ACHN (cell line): Measurements from ENCODE around the gene MASP1.

Source experiments
- DNase-seq: peaks from one replicate; pipeline ENCODE4 v3.0.0-alpha.2; 2015
- in situ Hi-C: cut with HindIII; loops from 2 replicates; pipeline ENCODE4 v1.10.0; 2017; ENCODE audit warnings: low sequenced_read_pairs, low pct_ligation_motif_present, low pct_unique_long_range_greater_than_20kb

The MASP1 gene, protein sequence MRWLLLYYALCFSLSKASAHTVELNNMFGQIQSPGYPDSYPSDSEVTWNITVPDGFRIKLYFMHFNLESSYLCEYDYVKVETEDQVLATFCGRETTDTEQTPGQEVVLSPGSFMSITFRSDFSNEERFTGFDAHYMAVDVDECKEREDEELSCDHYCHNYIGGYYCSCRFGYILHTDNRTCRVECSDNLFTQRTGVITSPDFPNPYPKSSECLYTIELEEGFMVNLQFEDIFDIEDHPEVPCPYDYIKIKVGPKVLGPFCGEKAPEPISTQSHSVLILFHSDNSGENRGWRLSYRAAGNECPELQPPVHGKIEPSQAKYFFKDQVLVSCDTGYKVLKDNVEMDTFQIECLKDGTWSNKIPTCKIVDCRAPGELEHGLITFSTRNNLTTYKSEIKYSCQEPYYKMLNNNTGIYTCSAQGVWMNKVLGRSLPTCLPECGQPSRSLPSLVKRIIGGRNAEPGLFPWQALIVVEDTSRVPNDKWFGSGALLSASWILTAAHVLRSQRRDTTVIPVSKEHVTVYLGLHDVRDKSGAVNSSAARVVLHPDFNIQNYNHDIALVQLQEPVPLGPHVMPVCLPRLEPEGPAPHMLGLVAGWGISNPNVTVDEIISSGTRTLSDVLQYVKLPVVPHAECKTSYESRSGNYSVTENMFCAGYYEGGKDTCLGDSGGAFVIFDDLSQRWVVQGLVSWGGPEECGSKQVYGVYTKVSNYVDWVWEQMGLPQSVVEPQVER

DNA sequence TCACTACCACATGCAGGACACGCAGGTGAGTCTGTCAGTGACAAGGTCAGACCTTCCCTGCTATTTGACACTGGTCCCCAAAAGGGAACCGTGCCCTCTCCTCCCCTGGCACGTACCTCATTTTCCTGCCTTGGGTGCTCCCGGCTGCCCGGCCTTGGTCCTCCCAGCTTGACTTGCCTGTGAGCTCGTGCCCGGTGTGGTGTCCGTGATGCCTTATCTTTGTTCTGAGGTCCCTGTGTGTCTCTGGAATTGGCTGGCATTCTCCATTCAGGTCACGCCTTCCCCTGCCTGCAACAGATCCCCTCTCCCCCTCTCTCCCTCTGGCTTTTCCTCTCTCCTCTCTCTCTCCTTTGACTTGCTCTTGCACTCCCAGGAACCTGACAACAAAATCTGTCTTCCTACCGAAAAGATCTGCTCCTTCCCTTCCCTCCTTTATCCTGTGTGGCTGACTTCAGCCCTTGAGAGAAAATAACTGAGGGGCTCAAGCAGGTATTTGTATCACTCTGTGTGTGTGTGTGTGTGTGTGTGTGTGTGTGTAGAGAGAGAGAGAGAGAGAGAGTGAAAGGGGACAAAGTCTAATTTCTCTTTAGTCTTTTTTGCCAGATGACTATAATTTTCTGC is at the start of gene MASP1:
TSS of gene MASP1 (minus strand) at position 226 of the 621 bp plus-strand sequence. CDS start at position 121, 105 bp downstream.
- no peak for DNase-seq
- in situ Hi-C loops, result no loop called here

DNA sequence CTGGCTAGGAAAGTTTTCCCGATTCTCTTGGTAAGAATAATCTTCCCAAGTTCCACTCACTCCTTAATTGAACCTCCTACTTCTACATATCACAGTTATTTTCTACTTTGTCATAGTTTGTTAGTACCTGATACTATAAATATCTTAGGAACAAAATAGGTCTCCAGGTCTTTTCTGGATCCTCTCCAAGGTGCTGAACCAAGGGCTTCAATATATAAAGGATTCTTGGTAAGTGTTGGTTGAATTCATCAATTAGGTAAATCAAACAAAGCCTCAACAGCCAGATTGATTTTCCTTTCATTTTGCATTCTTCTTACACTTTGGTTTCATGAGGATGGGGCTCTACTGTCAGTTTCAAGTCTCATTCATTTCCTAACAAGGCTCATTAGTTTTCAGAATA is 49.0 kb upstream of the MASP1 start:
- in situ Hi-C loops, result no loop called here
- no peak for DNase-seq

DNA sequence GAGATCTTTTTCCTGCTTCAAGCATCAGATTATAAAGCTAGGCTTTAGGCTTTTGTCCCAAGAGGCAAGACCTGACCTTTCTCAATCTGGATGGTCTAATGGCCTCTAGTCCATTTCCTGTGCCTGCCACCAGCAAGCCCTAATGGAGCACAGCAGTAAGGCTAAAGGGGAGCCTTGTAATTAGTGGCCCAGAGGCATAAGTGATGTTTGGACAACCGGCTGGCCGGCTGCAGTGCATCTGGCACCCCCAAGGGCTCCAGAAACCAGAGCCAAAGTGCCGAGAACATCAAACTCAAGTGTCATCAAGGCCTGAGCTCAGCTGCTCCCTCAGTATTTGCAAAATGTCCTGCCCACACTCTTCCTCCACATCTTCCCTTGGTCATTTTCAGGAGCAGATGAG is 44.8 kb upstream of the MASP1 start:
- in situ Hi-C loops, result no loop called here
- DNase-seq, result no peak

DNA sequence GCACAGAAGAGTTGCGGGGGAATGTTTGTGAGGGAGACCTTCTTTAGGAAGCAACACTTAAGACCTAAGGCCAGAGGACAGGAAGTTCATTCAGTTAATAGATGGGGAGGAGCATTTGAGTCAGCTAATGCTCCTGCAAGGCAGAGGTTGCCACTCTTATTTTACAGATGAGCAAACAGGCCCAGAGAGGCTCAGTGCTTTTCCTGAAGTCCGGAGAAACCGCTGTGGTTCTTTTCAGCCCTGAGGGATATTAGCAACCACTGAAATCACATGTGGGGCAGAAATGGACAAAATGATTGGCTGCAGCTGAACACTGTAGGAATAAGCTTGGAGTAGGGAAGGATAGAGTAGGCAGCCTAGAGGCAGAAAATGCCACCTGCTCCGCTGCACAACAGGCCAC is 43.4 kb upstream of the MASP1 start:
- in situ Hi-C loops, result no loop called here
- DNase-seq, result no peak

DNA sequence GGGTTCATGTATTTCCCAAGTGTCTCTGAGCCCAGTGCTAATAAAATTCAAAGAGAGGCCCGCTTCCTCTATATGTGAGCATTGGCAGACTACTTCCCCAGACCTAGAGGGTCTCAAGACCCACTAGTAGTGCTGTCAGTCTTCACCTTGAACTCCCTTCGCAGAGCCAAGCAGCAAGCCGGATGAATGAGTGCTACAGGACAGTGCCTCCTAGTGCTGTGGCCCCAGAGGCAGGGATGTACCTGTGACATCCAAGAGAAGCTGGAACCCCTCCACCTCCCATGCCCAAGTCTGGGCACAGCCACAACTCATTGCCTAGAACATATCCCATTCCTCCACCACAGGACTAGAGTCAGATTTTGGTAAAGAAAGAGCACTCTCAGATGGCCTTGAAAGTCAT is 37.2 kb upstream of the MASP1 start:
- no peak for DNase-seq
- in situ Hi-C loops, result no loop called here

DNA sequence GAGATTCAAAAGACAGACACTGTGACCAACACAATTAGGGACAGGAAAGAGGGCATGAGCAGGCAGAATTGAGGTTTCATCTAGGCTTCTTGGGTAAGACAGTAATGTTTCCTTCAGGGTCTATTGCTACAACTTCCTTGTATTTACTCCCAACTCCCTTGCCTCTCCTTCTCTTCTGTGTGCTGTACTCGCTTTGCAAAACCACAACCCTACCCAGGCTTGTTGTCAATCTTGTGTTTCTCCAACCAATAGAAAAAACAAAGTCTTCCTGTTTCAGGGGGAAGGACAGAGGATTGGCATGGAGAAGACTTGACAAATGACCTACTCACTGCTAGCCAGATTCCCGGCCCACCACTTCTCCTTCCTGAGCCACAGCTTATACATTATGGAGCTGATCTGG is 36.3 kb upstream of the MASP1 start:
- no peak for DNase-seq
- in situ Hi-C loops, result no loop called here

DNA sequence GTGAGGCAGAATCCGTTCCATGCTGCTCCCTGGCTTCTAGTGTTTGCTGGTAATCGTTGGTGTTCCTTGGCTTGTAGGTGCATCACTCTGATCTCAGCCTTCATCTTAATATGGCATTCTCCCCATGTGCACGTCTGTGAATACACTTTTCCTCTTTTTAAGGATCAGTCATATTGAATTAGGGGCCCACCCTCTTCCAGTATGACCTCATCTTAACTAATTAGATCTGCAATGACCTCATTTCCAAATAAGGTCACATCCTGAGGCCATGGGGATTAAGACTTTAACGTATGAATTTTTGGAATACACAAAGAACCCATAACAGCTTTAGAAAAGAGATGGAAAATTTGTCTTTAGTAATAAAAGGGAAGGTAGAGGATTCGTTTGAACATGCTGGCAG is 34.1 kb upstream of the MASP1 start:
- in situ Hi-C loops, result no loop called here
- no peak for DNase-seq

DNA sequence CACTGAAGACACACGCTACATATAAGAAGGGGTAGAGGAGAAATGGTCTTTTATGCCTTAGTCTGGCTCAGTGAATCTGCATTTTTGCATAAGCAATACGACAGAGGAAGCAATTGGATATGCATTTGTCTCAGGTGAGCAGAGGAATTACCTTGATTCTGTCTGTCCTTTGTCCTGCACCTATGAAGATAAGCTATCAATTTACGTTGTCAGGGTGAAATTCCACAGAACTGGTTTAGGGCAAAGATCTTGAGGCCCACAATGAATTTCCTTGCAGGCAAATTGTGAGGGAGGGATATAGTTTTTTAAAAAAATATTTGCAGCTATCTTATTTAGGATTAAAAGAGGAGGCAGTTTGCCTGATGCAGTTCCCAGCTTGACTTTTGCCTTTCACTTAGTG is 31.6 kb upstream of the MASP1 start:
- in situ Hi-C loops, result loop anchor here (25.0 kb wide), 1 partner anchor 364 kb away; no protein-coding TSS in a partner anchor

DNA sequence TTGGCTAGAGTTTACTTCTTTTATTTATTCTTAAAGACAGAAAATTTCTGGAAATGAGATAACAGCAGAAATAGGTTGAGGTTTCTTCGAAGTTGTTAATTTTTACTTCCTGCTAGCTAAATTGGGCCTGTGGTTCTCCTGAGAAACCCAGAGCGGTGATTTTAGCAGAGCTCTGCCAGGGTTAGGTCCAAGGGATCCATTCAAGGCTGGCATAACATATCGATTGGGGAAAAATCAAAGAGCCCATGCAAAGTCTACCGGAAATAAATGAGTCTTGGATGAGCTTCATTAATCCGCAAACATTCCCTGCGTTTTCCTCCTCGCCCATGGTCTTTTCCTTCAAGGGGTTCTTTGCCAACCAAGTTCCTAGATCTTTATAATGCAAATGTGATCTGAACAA is 30.8 kb upstream of the MASP1 start:
- in situ Hi-C loops, result loop anchor here (25.0 kb wide), 1 partner anchor 365 kb away; no protein-coding TSS in a partner anchor
- DNase-seq, result no peak

More for the DNA sequence above, 31.6 kb upstream of the MASP1 start:
- no peak for DNase-seq

DNA sequence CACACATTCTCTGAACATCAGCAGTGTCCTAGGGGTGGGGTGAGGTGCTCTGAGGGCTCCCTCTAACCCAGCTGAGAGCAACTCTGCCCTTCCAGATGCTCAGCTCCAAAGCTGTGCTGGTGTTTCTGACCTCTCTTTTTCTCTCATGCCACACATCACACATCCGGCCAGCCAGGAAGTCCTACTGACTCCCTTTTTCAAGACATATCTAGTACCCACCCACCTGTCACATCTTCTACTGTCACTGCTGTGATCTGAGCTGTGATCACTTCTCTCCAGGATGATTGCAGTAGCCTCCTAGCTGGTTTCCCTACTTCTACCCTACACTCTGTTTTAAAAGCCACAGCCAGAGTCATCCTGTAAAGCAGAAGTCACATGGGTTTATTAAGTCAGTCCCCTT is 30.2 kb upstream of the MASP1 start:
- in situ Hi-C loops, result loop anchor here (25.0 kb wide), 1 partner anchor 366 kb away; no protein-coding TSS in a partner anchor

DNA sequence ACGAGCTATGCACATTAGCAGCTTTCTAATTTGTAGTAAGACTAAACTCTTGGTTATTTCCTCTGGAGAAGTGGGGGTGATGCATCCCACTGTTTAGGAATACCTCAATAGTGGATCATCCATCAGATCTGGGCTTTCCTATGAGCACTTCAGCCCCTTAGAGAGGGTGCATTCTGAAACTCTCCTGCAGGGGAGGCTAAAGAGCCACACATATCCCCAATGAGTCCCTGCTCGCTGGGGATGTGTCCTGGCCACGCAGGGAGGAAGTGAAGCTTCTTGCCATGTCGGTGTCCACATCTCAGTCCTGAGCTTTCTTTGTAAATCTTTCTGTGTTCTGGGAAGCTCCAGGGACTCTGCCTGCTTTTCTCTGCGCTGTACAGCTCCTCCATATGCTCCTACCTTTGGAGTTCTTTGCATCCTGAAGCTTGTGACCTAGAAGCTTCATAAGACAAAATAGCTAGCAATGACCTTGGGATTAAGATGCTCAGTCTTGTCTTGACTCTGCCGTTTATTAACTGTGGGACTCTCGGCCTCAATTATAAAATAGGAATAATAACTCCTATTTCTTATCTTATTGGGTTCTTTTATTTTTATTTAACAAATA is 28.3 kb upstream of the MASP1 start:
- in situ Hi-C loops, result loop anchor here (25.0 kb wide), 1 partner anchor 368 kb away; no protein-coding TSS in a partner anchor
- peak; percentile 41 for DNase-seq

More for the DNA sequence above, 30.2 kb upstream of the MASP1 start:
- DNase-seq, result no peak

DNA sequence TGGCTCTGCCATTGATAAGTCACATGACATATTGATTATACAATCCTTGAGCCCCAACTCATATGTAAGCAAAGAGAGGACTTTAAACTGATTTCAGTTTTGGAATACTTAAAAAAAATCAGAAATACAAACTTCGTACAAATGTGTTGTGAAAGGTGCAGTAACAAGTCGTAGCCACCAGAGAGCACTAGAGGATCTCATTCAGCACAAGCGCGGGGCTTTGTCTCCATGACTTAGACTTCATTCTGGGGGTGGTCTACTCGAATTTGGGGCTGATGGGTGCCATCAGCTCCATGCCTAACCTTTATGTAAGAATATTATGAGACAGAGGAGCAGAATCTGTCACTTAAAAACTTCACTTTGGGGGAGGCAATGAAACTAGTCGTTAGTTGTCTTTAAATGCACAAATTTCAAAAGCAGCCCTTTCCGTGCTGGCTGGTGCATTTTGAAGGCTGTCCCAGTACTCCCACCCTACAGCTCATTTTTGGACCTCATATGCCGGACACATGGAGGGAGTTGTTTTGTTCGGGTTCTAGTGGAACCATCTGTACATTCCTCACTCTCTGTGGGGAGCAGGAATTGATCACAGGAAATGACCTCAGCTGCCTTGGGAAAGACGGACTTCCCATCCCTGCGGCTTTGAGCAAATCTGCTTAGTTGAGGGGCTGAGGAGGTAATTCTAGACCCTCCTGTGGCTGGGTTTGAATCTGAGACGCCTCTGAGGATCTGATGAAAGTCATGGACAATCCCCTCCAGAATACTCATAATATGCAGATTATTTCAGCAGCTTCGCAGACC is 27.5 kb upstream of the MASP1 start:
- peak; percentile 47 for DNase-seq
- in situ Hi-C loops, result loop anchor here (25.0 kb wide), 1 partner anchor 368 kb away; no protein-coding TSS in a partner anchor

DNA sequence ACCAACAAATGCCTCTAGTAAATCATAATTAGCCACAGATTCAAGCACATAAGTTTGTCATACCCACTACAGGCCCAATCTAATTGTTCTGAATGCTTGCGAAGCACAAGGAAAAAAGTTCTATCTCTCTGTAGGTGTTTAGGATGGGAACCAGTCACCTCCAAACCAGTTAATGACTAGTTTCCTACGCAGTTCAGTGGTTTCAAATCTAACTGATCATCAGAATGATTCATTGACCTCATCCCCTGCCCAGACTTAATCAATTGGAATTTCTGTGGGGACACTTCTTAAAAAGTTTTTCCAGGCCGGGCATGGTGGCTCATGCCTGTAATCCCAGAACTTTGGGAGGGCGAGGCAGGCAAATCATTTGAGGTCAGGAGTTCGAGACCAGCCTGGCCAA is 24.3 kb upstream of the MASP1 start:
- in situ Hi-C loops, result loop anchor here (25.0 kb wide), 1 partner anchor 371 kb away; no protein-coding TSS in a partner anchor
- DNase-seq, result no peak

DNA sequence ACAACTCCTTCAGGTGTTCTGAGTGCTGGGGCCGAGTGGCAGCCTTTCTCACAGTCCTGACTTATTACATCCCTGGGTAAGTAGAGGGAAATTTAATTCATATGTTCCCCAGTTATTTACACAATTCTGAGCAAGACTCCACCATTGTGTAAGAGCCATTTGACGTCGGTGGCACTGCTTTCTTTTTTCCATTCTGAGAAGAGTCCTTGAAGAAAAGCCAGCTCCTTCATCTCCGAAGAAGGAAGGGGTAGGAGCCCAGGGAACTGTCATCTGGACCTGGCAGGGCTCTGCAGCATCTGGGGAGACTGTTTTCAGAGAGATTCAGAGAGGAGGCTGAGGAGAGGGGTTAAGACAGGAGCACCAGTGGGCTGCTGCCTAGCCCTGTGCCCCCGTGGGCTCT is 22.6 kb upstream of the MASP1 start:
- DNase-seq, result no peak
- in situ Hi-C loops, result loop anchor here (25.0 kb wide), 1 partner anchor 373 kb away; no protein-coding TSS in a partner anchor

DNA sequence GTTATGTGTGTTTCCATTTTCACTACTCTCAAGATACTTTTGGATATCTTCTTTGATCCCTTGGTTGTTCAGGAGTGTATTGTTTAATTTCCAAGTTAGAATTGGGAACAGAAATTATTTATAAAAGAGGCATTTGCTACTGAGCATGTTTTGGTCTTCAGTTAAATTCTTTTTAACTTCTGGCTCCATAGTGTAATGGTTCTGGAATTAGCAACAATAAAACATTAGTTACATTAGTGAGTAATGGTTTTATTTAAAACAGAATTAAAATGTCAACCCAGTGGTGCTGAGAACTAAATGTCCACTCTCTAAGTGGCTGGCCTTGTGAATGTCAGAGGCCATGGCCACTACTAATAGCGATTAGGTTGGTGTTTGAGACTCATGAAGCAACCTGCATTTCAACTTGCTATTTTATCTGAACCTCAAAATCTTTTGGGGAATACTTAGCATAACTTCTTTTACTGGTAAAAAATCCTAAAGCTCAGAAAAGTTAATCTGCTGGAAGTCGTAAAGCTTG is 19.5 kb upstream of the MASP1 start:
- in situ Hi-C loops, result loop anchor here (25.0 kb wide), 1 partner anchor 376 kb away; no protein-coding TSS in a partner anchor
- DNase-seq, result no peak

DNA sequence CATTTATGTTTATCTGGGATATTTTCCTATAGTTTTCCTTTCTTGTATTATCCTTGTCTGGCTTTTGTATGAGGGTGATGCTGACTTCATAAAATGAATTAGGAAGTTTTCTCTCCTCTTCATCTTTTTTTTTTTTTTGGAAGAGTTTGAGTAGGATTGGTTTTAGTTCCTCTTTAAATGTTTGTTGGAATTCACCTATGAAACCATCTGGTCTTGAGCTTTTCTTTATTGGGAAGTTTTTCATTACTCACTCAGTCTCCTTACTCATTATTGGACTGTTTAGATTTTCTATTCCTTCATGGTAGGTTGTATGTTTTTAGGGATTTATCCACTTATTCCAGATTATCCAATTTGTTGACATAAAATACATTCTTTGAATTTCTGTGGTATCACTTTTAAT is 18.7 kb upstream of the MASP1 start:
- no peak for DNase-seq
- in situ Hi-C loops, result loop anchor here (25.0 kb wide), 1 partner anchor 377 kb away; no protein-coding TSS in a partner anchor

DNA sequence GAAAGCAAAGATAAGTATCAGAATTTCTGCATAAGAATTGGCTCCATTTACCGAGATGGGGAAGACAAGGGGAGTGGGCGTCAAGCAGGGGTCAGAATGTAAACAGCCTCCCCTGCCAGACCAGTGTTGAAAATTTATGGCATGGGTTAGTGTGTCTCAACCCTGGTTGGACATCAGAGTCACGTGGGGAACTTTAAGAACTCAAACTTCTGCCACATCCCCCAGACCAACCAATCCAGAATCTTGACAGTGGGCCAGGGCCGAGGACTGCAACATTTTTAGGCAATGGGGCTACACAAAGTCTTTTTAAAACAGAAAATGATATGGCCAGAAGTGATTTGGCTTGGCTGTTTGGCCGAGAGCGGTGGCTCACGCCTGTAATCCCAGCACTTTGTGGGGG is 14.3 kb upstream of the MASP1 start:
- in situ Hi-C loops, result loop anchor here (25.0 kb wide), 1 partner anchor 381 kb away; no protein-coding TSS in a partner anchor
- no peak for DNase-seq
